Activated naive CD8-positive, alpha-beta T cell treated with anti-CD3 and anti-CD28 coated beads for 36 hours (primary cell): ENCODE results near the gene SVOP. TPM values are rescaled to one million over a fixed set of nuclear protein-coding genes. Genes with fewer than 3 reads are reported as not detected.
"Not testable (repeated sequence)": the region's sequence is repeated elsewhere in the genome, so short reads cannot be mapped to it uniquely, and the experiment has no call there.

ENCODE experiments used
- DNase-seq: peaks from one replicate; pipeline ENCODE4 v3.0.0; 2021
- H3K27ac Mint-ChIP-seq: one replicate; pipeline ENCODE4 v1.8.0; 2022; ENCODE audit warnings: mild to moderate bottlenecking, moderate library complexity, mixed read lengths
- H3K27me3 Mint-ChIP-seq: one replicate; pipeline ENCODE4 v1.8.0; 2022; ENCODE audit warnings: mild to moderate bottlenecking, mixed read lengths
- H3K36me3 Mint-ChIP-seq: one replicate; pipeline ENCODE4 v1.8.0; 2021; ENCODE audit warnings: mild to moderate bottlenecking, mixed read lengths
- H3K4me1 Mint-ChIP-seq: one replicate; pipeline ENCODE4 v1.8.0; 2021; ENCODE audit warnings: mixed read lengths
- H3K4me3 Mint-ChIP-seq: one replicate; pipeline ENCODE4 v1.8.0; 2022; ENCODE audit warnings: mild to moderate bottlenecking, moderate library complexity, mixed read lengths
- H3K9me3 Mint-ChIP-seq: one replicate; pipeline ENCODE4 v1.8.0; 2022; ENCODE audit warnings: mixed read lengths
- total RNA-seq, 2 experiments: library from RNA; stranded (reverse); gene quantifications; one replicate each; pipeline ENCODE4 v1.2.3, GENCODE V29; 2021

The SVOP gene
- total RNA-seq, 2 experiments from 2014 or later, result not detected

GRCh38 chr12:108876550-108876949 lies 144.3 kb downstream of the SVOP start:
- Mint-ChIP-seq H3K4me1 (no peaks in the 10 kb centered on the region), H3K4me3 (no peak overlapping the region), H3K27me3 (no peaks in the 10 kb centered on the region), H3K27ac (no peak overlapping the region), H3K9me3 (peaks cover 5% of the 10 kb centered on the region), H3K36me3 (no peaks in the 10 kb centered on the region)
- DNase-seq, result no peak

- Mint-ChIP-seq H3K4me3 (no peak overlapping the region), H3K9me3 (peaks cover 5% of the 10 kb centered on the region), H3K27ac (no peak overlapping the region), H3K27me3 (no peaks in the 10 kb centered on the region), H3K4me1 (no peaks in the 10 kb centered on the region), H3K36me3 (no peaks in the 10 kb centered on the region)
- DNase-seq, result no peak
These were observed 145.0 kb downstream of the SVOP start for GRCh38 chr12:108875682-108876361.

- H3K4me3 Mint-ChIP-seq, result no peak overlapping the region
- no peak overlapping the region for H3K27ac Mint-ChIP-seq
- no peaks in the 10 kb centered on the region for H3K36me3 Mint-ChIP-seq
- peaks cover 5% of the 10 kb centered on the region for H3K9me3 Mint-ChIP-seq
- DNase-seq, result no peak
- no peaks in the 10 kb centered on the region for H3K27me3 Mint-ChIP-seq
- no peaks in the 10 kb centered on the region for H3K4me1 Mint-ChIP-seq
These were observed 145.6 kb downstream of the SVOP start for GRCh38 chr12:108875280-108875679.

- no peaks in the 10 kb centered on the region for H3K27me3 Mint-ChIP-seq
- no peaks in the 10 kb centered on the region for H3K36me3 Mint-ChIP-seq
- H3K9me3 Mint-ChIP-seq, result no peaks in the 10 kb centered on the region
- H3K4me3 Mint-ChIP-seq, result no peak overlapping the region
- DNase-seq, result no peak
- H3K27ac Mint-ChIP-seq, result no peak overlapping the region
- H3K4me1 Mint-ChIP-seq, result no peaks in the 10 kb centered on the region
These were observed 152.1 kb downstream of the SVOP start for GRCh38 chr12:108868781-108869180.

- not testable (repeated sequence) for H3K4me1 Mint-ChIP-seq, H3K27ac Mint-ChIP-seq, DNase-seq, H3K4me3 Mint-ChIP-seq, H3K36me3 Mint-ChIP-seq, H3K27me3 Mint-ChIP-seq, H3K9me3 Mint-ChIP-seq
These were observed 154.8 kb downstream of the SVOP start for GRCh38 chr12:108866083-108866482.

- H3K4me1 Mint-ChIP-seq, result no peaks in the 10 kb centered on the region
- H3K4me3 Mint-ChIP-seq, result no peak overlapping the region
- H3K9me3 Mint-ChIP-seq, result no peaks in the 10 kb centered on the region
- H3K27me3 Mint-ChIP-seq, result no peaks in the 10 kb centered on the region
- H3K36me3 Mint-ChIP-seq, result no peaks in the 10 kb centered on the region
- DNase-seq, result no peak
- H3K27ac Mint-ChIP-seq, result no peak overlapping the region
These were observed 155.7 kb downstream of the SVOP start for GRCh38 chr12:108865169-108865568.

GRCh38 chr12:108862588-108862959 lies 158.3 kb downstream of the SVOP start:
- DNase-seq, result no peak
- Mint-ChIP-seq H3K36me3 (no peaks in the 10 kb centered on the region), H3K4me1 (peaks cover 14% of the 10 kb centered on the region), H3K4me3 (no peak overlapping the region), H3K27ac (no peak overlapping the region), H3K27me3 (peaks cover 12% of the 10 kb centered on the region), H3K9me3 (no peaks in the 10 kb centered on the region)

GRCh38 chr12:108861878-108862587 lies 158.8 kb downstream of the SVOP start:
- Mint-ChIP-seq H3K4me3 (no peak overlapping the region), H3K36me3 (no peaks in the 10 kb centered on the region), H3K9me3 (no peaks in the 10 kb centered on the region), H3K27ac (no peak overlapping the region), H3K4me1 (peaks cover 14% of the 10 kb centered on the region), H3K27me3 (peaks cover 12% of the 10 kb centered on the region)
- DNase-seq, result no peak

- Mint-ChIP-seq H3K4me1 (peaks cover 28% of the 10 kb centered on the region), H3K27ac (no peak overlapping the region), H3K4me3 (no peak overlapping the region), H3K36me3 (peaks cover 12% of the 10 kb centered on the region), H3K9me3 (peaks cover under 1% of the 10 kb centered on the region), H3K27me3 (peaks cover 12% of the 10 kb centered on the region)
- DNase-seq, result no peak
These were observed 160.4 kb downstream of the SVOP start for GRCh38 chr12:108860443-108860842.

- Mint-ChIP-seq H3K4me1 (peaks cover 30% of the 10 kb centered on the region), H3K27me3 (peaks cover 12% of the 10 kb centered on the region), H3K27ac (no peak overlapping the region), H3K4me3 (no peak overlapping the region), H3K9me3 (peaks cover 6% of the 10 kb centered on the region), H3K36me3 (peaks cover 17% of the 10 kb centered on the region)
- DNase-seq, result no peak
These were observed 161.0 kb downstream of the SVOP start for GRCh38 chr12:108859923-108860291.

- H3K9me3 Mint-ChIP-seq, H3K27ac Mint-ChIP-seq, DNase-seq: not testable (repeated sequence)
- Mint-ChIP-seq H3K27me3 (peaks cover 12% of the 10 kb centered on the region), H3K4me1 (peaks cover 33% of the 10 kb centered on the region), H3K36me3 (peaks cover 23% of the 10 kb centered on the region), H3K4me3 (peak overlapping the region; percentile 85)
These were observed 161.5 kb downstream of the SVOP start for GRCh38 chr12:108859141-108859922.

- H3K27me3 Mint-ChIP-seq, result peaks cover 12% of the 10 kb centered on the region
- H3K4me1 Mint-ChIP-seq, result peaks cover 39% of the 10 kb centered on the region
- H3K4me3 Mint-ChIP-seq, result peak overlapping the region; percentile 85
These were observed 162.4 kb downstream of the SVOP start for GRCh38 chr12:108858311-108859074.

More at GRCh38 chr12:108858311-108859074, 162.4 kb downstream of the SVOP start:
- peaks cover 27% of the 10 kb centered on the region for H3K36me3 Mint-ChIP-seq
- H3K27ac Mint-ChIP-seq, result peak overlapping the region; percentile 90
- H3K9me3 Mint-ChIP-seq, result peaks cover 6% of the 10 kb centered on the region
- no peak for DNase-seq
